Hepatocyte (in vitro differentiated cells): ENCODE measurements around the gene ZNF521. TPM values are rescaled to one million over a fixed set of nuclear protein-coding genes. Genes with fewer than 3 reads are reported as not detected.

ENCODE experiments used
- DNase-seq: peaks from one replicate; pipeline ENCODE4 v3.0.0-alpha.2; 2016; ENCODE audit warnings: low spot score
- H2AFZ ChIP-seq: fragments of 200-600 bp; sonication (generic); 2 replicates; pipeline ENCODE4 v1.6.0; 2016; ENCODE audit warnings: antibody characterized with exemption, mild to moderate bottlenecking
- H3K27ac ChIP-seq: fragments of 200-600 bp; sonication (generic); 2 replicates; pipeline ENCODE4 v1.5.1; 2016; ENCODE audit warnings: mild to moderate bottlenecking
- H3K27me3 ChIP-seq: fragments of 200-600 bp; sonication (generic); 2 replicates; pipeline ENCODE4 v1.6.1; 2016
- H3K36me3 ChIP-seq: fragments of 200-600 bp; sonication (generic); replicated peaks from 2 replicates; pipeline ENCODE4 v1.5.1; 2016; ENCODE audit warnings: low read depth; ENCODE audit not compliant: insufficient read depth
- H3K4me1 ChIP-seq: fragments of 200-600 bp; sonication (generic); 2 replicates; pipeline ENCODE4 v1.5.1; 2016; ENCODE audit warnings: mild to moderate bottlenecking, moderate library complexity; ENCODE audit not compliant: insufficient read depth
- H3K4me2 ChIP-seq: fragments of 200-600 bp; sonication (generic); 2 replicates; pipeline ENCODE4 v1.6.0; 2016
- H3K4me3 ChIP-seq: fragments of 200-600 bp; sonication (generic); 2 replicates; pipeline ENCODE4 v1.5.1; 2016; ENCODE audit warnings: mild to moderate bottlenecking
- H3K79me2 ChIP-seq: fragments of 200-600 bp; sonication (generic); 2 replicates; pipeline ENCODE4 v1.6.0; 2017; ENCODE audit warnings: mild to moderate bottlenecking
- H3K9me2 ChIP-seq: fragments of 200-600 bp; sonication (generic); replicated peaks from 2 replicates; pipeline ENCODE4 v1.6.0; 2017; ENCODE audit warnings: mild to moderate bottlenecking; ENCODE audit not compliant: insufficient read depth
- H3K9me3 ChIP-seq: fragments of 200-600 bp; sonication (generic); 2 replicates; pipeline ENCODE4 v1.5.1; 2016; ENCODE audit warnings: low read depth, mild to moderate bottlenecking
- H4K20me1 ChIP-seq: fragments of 200-600 bp; sonication (generic); 2 replicates; pipeline ENCODE4 v1.6.0; 2016; ENCODE audit warnings: mild to moderate bottlenecking; ENCODE audit not compliant: insufficient read depth, poor library complexity, severe bottlenecking
- EZH2 ChIP-seq: fragments of 200-600 bp; sonication (generic); IDR thresholded peaks from 2 replicates; pipeline ENCODE4 v1.6.1; 2016; ENCODE audit warnings: antibody characterized with exemption, mild to moderate bottlenecking, borderline replicate concordance
- EZH2phosphoT487 ChIP-seq: fragments of 200-600 bp; sonication (generic); IDR thresholded peaks from one replicate; pipeline ENCODE4 v1.6.1; 2018; ENCODE audit warnings: antibody characterized with exemption, mild to moderate bottlenecking, low read depth, moderate library complexity; ENCODE audit not compliant: unreplicated experiment, severe bottlenecking
- WGBS: methylation state at CpG from one replicate; pipeline ENCODE4 v1.1.6; 2016; ENCODE audit warnings: low lambda C conversion rate; ENCODE audit errors: missing lambda C conversion rate; 5-methylcytosine and 5-hydroxymethylcytosine counted together
- polyA plus RNA-seq: library from polyadenylated mRNA; unstranded; fragments of >200 nt; fragmentation: Nextera tagmentation; extraction: Ambion mirVana; gene quantifications from 2 replicates; pipeline ENCODE4 v1.2.1, GENCODE V29; 2016
- total RNA-seq: library from RNA; depleted of rRNA; stranded (reverse); fragments of >200 nt; gene quantifications from 2 replicates; pipeline ENCODE4 v1.2.3, GENCODE V29; 2014
- TF ChIP-seq, protein P1 (sequence below): fragments of 200-600 bp; sonication (generic); IDR thresholded peaks from 2 replicates; pipeline ENCODE4 v1.5.1; 2016; ENCODE audit warnings: antibody characterized with exemption, mild to moderate bottlenecking; ENCODE audit not compliant: poor library complexity

Gene ZNF521
- total and polyA plus RNA-seq, 2 experiments from 2014 or later: 9.0 to 16.3 TPM

DNA sequence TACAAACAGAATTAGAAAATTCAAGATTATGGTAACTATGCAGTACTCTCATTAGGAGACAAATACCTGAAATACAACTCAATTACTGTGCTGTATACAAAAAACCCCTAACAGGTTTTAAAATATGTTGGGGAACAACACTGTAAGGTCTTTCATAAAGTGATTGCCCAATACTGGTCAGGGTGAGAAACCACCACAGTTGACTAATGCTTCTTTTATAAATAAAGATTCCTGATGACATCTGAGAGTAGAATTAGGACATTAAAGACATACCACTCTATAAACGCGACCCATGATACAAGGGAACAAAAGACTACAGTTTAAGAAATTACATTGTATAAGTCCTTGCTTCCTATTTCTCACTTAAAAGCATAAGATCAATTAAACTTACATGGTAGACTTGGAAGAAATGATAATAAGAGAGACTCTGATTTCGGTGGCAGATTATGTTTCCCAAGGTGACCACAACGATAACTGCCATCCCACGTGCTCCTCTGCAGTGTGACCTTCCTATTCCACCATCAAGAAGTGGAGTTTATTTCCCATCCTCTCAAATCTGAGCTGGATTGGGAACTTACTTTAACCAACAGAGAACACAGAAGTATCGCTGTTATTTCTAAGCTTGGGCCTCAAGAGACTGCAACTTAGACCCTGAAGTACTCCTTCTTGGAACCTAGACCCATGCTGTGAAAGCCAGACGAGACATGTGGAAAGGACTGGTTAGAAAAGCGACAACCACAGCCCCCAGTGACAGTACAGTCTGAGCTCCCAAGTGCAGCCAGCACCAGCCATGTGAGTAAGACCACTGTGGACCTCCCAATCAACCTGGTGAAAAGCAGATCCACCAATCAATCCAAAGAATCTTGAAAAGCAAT, 52.3 kb downstream of the ZNF521 start:
- no peak for DNase-seq
- no peak overlapping the region for H2AFZ ChIP-seq
- no peak overlapping the region for H3K4me3 ChIP-seq
- TF ChIP-seq, protein P1, sequence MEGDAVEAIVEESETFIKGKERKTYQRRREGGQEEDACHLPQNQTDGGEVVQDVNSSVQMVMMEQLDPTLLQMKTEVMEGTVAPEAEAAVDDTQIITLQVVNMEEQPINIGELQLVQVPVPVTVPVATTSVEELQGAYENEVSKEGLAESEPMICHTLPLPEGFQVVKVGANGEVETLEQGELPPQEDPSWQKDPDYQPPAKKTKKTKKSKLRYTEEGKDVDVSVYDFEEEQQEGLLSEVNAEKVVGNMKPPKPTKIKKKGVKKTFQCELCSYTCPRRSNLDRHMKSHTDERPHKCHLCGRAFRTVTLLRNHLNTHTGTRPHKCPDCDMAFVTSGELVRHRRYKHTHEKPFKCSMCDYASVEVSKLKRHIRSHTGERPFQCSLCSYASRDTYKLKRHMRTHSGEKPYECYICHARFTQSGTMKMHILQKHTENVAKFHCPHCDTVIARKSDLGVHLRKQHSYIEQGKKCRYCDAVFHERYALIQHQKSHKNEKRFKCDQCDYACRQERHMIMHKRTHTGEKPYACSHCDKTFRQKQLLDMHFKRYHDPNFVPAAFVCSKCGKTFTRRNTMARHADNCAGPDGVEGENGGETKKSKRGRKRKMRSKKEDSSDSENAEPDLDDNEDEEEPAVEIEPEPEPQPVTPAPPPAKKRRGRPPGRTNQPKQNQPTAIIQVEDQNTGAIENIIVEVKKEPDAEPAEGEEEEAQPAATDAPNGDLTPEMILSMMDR: no peak
- TF ChIP-seq EZH2 (no peak), EZH2phosphoT487 (no peak)
- H3K36me3 ChIP-seq: no peaks in the 10 kb centered on the region
- H3K9me3 ChIP-seq: no peaks in the 10 kb centered on the region
- H3K4me2 ChIP-seq: no peak overlapping the region
- H3K4me1 ChIP-seq: no peaks in the 10 kb centered on the region
- H4K20me1 ChIP-seq: no peaks in the 10 kb centered on the region
- no peaks in the 10 kb centered on the region for H3K27me3 ChIP-seq
- no peaks in the 10 kb centered on the region for H3K9me2 ChIP-seq
- no peaks in the 10 kb centered on the region for H3K79me2 ChIP-seq
- peak overlapping the region; percentile 10 for H3K27ac ChIP-seq
- WGBS: 90% methylated on average over 8 of the region's 8 CpGs

DNA sequence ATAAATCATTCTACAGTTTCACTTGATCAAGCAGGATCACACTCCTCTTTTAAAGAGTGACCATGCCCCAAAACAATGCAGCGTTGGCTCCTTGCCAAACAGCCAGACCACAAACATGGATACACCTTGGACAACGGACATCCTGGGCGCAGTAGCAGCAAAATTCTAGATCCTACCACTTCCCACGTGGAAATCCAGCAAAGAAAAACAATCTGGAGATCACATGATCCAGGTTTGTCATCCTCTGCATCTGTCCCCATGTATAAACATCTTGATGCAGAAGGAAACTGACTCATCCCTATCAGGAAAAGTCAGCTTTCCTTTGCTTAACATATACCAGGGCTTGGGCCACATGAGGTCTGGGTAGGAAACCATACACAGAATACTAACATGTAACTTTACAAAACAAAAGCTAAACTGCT, 53.1 kb downstream of the ZNF521 start:
- H3K4me1 ChIP-seq: no peaks in the 10 kb centered on the region
- TF ChIP-seq, protein P1: no peak
- TF ChIP-seq EZH2 (no peak), EZH2phosphoT487 (no peak)
- H3K9me2 ChIP-seq: no peaks in the 10 kb centered on the region
- H3K79me2 ChIP-seq: no peaks in the 10 kb centered on the region
- 64% methylated on average over 4 of the region's 4 CpGs for WGBS
- peak; percentile 17 for DNase-seq
- peak overlapping the region; percentile 10 for H3K27ac ChIP-seq
- H3K4me3 ChIP-seq: no peak overlapping the region
- H3K36me3 ChIP-seq: no peaks in the 10 kb centered on the region
- H3K9me3 ChIP-seq: no peaks in the 10 kb centered on the region
- no peaks in the 10 kb centered on the region for H3K27me3 ChIP-seq
- H4K20me1 ChIP-seq: no peaks in the 10 kb centered on the region
- no peak overlapping the region for H3K4me2 ChIP-seq
- H2AFZ ChIP-seq: no peak overlapping the region

DNA sequence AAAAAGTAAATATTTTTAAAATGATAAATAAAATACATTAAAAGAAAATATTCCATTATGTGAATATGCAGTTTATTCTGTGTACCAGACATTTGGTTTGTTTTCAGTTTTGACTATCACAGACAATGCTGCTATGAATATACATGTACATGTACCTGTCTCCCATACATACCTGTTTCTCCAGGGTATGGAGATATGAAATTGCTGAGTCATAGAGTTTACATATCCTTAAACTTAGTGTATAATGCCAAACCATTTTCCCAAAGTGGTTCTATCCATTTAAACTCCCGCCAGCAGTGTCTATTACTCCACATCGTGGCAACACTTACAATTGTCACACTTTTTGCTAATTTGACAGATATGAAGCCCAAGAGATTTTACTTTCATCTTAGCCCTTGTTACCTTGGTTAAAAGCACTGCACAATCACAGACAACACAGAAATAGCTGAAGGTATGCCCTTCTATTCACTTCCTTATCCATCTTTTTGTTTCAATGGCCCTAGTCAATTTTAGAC, 56.3 kb downstream of the ZNF521 start:
- H3K4me2 ChIP-seq: no peak overlapping the region
- no peak overlapping the region for H2AFZ ChIP-seq
- TF ChIP-seq, protein P1: no peak
- no peak for TF ChIP-seq EZH2
- no peak for TF ChIP-seq EZH2phosphoT487
- H3K27me3 ChIP-seq: no peaks in the 10 kb centered on the region
- no peak for DNase-seq
- H3K27ac ChIP-seq: no peak overlapping the region
- no peaks in the 10 kb centered on the region for H3K79me2 ChIP-seq
- no peaks in the 10 kb centered on the region for H4K20me1 ChIP-seq
- 88% methylated on average over 2 of the region's 2 CpGs for WGBS
- no peaks in the 10 kb centered on the region for H3K9me3 ChIP-seq
- H3K9me2 ChIP-seq: no peaks in the 10 kb centered on the region
- no peaks in the 10 kb centered on the region for H3K4me1 ChIP-seq
- no peaks in the 10 kb centered on the region for H3K36me3 ChIP-seq
- H3K4me3 ChIP-seq: no peak overlapping the region
